Suprapubic skin (tissue), 3 donors: ENCODE results near the gene NKX2-1.

Source experiments
- CTCF ChIP-seq, 2 donors: fragments of 200-600 bp in 1 of 2; fragments of 450-650 bp in 1 of 2; sonication (generic) in 1 of 2; IDR thresholded peaks; one replicate each; pipeline ENCODE4 v1.5.1; 2016 to 2019; ENCODE audit warnings: antibody characterized with exemption in 2 of 2, mild to moderate bottlenecking in 1 of 2, moderate library complexity in 1 of 2
- POLR2A ChIP-seq, 2 donors: fragments of 450-650 bp; IDR thresholded peaks; one replicate each; pipeline ENCODE4 v1.6.1; 2017; ENCODE audit warnings: antibody characterized with exemption in 2 of 2, mild to moderate bottlenecking in 2 of 2, moderate library complexity in 2 of 2

GRCh38 chr14:36529062-36529461 is 9.0 kb upstream of the NKX2-1 start:
- TF ChIP-seq CTCF (IDR thresholded peaks at IDR 0.05): no peak
- no peak for TF ChIP-seq POLR2A (IDR thresholded peaks at IDR 0.05)
